ENCODE measurements around the gene ARHGEF6.
"Not testable (repeated sequence)": the region's sequence is repeated elsewhere in the genome, so short reads cannot be mapped to it uniquely, and the experiment has no call there.

ARHGEF6 gene

GRCh38 chrX:136781180-136781797, 557 bp upstream of the ARHGEF6 start:
- no peak for DNase-seq

- no peak for DNase-seq
Measured at GRCh38 chrX:136780241-136780640, 491 bp downstream of the ARHGEF6 start.

DNA sequence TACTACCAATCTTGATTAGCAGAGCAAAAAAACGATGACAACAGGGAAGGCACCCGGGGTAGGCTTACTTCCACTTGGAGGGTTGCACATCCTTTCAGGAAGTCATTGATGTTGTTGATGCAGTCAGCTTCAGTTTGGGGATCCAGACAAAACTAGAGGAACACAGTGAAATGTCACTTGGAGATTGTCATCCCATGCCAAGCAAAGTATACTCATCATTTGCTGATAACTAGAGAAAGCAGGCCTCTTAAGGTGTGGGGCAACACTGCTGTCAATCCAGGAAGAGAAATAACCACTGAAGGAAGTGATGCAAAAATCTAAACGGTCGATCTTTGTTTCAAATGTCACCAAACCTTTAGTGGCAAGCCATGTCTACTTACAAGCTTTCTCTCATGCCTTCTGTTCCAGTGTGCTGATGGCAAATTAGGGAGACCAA, 1.4 kb downstream of the ARHGEF6 start:
- DNase-seq = no peak

DNA sequence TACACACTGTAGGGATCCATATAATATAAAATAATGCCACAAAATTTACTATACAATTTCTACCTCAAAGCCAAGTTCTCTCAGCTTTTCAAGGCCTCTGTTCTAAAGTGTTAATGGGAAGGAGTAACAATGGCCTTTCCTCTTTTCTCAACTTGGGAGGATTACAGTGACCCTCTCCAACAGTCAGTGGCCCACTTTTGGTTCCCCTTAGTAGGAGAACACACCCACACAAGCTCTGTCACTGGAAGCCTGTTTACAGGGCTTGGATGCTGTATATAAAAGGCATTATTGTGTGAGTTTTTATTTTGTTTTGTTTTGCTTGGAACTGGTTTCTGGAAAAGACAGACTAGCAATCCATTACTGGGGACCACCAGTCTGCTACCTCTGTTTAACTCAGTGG, 1.8 kb downstream of the ARHGEF6 start:
- no peak for DNase-seq

DNA sequence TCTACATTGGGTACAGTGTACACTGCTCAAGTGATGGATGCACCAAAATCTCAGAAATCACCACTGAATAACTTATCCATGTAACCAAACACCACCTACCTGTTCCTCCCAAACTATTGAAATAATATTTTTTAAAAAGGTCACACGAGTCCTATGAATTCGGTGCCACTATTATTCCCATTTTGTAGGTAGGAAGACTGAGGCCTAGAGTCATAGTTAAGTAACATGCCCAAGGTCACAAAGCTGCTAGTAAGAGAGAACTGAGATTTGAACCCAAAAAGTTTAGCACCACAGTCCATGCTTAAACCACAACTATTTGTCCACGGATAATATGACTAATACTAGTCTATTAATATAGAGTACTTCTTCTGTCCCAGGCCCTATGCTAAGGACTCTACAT, 2.7 kb downstream of the ARHGEF6 start:
- DNase-seq = no peak

- no peak for DNase-seq
Measured at GRCh38 chrX:136773648-136774047, 7.1 kb downstream of the ARHGEF6 start.

GRCh38 chrX:136771869-136772268, 8.9 kb downstream of the ARHGEF6 start:
- DNase-seq = not testable (repeated sequence)

DNA sequence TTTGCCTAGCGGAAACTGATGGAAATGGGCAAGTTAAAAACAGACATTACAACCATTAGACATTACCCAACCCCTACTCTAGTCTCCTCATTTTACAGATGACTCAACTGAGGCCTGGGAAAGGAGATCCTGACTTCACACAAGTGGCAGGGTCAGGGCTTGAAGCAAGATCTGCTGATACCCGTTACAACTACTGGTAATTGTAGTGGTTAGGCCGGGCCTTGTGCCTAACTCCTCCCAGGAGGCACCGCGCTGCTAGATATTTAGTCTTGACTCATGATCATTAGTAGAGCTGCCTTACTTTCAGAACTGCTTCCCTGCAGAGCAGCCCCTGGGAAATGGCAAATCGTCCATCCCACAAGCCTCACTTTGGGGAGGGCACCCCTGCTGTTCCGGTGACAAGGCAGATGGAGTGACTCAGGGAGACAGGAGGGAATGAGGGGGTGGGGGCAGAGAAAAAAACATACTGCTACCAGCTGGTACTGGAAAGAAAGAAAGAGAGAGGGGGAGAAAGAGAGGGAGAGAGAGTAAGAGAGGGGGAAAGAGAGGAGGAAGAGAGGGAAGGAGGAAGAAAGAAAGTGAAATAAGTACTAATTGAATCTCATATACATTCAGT, 12.2 kb downstream of the ARHGEF6 start:
- DNase-seq = peak; percentile 49

DNA sequence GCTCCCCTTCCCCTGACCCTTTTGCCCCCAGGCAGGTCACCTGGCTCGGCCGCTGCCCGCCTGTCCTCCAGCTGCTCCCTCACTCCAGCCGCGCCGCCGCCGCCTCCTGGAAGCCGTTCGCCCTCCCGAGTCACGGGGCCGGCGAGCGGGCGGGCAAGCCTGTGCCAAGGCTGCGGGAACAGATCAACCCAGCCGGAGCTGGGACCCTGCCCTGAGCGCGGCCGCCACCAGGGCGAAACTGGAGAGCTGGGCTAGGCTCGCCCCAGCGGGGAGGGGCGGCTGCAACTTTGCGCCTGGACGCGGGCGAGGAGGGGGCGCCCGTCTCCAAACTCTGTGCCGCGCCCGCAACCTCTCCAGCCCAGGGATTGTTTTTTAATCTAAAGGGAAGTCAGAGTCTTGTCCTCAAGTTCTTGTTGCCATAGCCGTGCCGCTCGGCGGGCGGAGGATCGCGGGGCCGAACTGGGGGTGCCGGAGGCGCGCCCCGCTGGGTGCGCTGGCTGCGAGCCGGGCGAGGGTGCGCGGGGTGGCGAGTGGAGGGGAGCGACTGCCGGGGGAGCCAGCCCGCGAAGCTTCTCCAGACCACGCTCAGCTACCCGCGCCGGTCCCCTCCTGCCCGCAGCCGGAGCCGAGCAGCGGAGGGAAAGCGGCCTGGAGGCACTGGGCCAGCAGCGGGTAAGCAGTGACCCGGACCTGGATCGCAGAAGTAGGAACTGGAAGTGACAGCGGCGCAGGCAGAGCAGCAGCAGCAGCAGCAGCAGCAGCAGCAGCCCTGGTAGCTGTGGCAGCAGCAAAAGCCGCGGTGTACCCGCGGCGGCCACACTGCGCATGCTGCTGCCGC, 13.4 kb downstream of the ARHGEF6 start:
- peak; percentile 56 for DNase-seq

DNA sequence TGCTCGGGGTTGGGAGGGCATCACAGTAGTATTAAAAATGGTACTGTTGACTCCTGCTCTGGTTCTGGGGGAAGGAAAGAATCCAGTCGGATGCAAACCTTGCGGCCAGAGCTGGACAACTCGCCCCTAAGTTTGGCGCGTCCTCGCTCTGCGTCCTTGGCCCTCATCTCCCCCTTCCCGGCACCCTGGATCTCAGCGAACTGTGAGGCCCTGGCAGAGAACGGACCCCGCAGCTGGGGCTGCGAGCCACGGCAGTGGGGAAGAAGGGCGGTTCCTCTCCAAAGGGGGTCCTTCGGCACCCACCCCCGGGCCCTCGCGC, 14.0 kb downstream of the ARHGEF6 start:
- DNase-seq = no peak

GRCh38 chrX:136765821-136766356, 14.8 kb downstream of the ARHGEF6 start:
- no peak for DNase-seq

DNA sequence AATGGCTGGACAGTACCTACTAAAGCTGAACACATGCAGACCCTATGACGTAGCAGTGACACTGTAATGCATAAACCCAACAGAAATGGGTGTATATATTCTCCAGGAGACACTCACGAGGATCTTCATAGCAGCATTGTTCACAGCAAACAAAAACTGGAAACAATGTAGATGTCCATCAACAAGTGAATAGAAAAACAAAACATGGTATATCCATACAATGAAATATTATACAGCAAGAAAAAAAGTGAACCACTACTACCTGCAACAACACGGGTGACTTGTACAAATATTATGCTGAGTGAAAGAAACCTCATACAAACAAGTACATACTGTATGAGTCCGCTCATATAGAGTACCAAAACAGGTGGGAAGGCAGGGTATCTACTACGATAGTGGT, 16.5 kb downstream of the ARHGEF6 start:
- DNase-seq = no peak

DNA sequence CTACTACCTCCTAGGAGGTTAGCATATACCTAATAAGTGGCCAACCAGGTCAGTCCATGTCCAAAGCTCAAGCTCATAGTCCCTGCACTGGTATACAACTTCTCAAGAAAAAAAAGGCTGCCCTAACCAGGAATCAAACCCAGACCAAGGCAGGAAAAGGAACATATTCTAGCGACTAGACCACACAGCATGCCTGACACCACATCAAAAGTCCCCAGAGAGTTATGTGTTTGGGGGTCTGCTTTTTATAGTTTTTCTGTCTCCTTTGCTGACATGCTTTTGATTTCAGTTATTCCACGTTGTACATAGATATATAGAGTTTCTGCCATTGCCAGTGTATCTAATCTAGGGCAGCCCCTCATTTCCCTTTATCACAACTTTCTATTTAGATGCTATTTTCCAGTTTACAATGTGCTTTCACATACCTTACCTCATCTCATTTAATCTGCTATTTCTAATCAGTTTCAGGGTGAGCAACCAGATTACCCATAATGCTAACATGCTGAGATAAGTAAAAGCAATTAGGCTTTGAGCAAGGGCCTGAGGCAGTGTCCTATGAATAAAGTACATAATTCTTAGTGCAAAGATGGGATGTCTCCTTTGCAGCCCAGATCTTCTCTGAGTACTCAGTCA, 17.8 kb downstream of the ARHGEF6 start:
- DNase-seq = no peak

GRCh38 chrX:136761421-136761820, 19.3 kb downstream of the ARHGEF6 start:
- no peak for DNase-seq

DNA sequence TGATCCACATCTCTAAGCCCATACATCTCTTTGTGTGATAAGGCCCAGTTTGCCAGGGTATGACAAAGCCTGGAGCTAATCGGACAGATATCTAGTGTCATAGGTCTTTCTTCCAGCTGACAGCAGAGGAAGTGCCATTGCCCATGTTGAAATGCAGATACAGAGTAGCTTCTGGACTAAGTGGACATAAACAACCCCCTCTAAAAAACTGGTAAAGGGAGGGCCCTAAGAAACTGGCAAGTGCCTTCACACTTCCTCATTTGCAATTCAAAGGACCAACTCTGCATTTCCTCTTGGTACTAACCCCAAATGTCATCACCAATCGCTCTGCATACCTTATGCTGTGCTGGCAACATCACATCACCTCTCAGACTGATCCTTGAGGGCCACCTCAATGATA, 20.8 kb downstream of the ARHGEF6 start:
- DNase-seq = no peak

GRCh38 chrX:136755411-136755810, 25.3 kb downstream of the ARHGEF6 start:
- DNase-seq = no peak

GRCh38 chrX:136754651-136755050, 26.1 kb downstream of the ARHGEF6 start:
- DNase-seq = no peak

- DNase-seq = no peak
Measured at GRCh38 chrX:136752796-136753195, 27.9 kb downstream of the ARHGEF6 start.

DNA sequence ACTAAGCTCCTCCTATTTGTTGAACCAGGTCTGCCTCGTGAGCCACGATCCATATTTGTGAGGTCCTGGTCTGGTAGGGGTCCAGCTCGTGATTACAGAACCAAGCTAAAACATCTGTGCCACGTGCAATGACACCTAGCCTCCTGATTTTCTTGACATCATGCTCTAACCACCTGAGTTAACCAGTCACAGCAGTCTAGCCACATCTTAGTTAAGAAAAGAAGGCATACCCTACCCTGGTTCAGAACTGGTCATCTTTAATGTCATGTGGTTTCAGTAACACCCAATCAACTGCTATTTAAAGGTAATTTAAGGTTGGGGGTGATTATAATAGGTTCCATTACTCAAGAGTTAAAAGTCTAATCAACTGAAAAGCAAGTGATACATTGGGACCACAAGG, 28.4 kb downstream of the ARHGEF6 start:
- no peak for DNase-seq

- DNase-seq = no peak
Measured at GRCh38 chrX:136750364-136750763, 30.4 kb downstream of the ARHGEF6 start.

DNA sequence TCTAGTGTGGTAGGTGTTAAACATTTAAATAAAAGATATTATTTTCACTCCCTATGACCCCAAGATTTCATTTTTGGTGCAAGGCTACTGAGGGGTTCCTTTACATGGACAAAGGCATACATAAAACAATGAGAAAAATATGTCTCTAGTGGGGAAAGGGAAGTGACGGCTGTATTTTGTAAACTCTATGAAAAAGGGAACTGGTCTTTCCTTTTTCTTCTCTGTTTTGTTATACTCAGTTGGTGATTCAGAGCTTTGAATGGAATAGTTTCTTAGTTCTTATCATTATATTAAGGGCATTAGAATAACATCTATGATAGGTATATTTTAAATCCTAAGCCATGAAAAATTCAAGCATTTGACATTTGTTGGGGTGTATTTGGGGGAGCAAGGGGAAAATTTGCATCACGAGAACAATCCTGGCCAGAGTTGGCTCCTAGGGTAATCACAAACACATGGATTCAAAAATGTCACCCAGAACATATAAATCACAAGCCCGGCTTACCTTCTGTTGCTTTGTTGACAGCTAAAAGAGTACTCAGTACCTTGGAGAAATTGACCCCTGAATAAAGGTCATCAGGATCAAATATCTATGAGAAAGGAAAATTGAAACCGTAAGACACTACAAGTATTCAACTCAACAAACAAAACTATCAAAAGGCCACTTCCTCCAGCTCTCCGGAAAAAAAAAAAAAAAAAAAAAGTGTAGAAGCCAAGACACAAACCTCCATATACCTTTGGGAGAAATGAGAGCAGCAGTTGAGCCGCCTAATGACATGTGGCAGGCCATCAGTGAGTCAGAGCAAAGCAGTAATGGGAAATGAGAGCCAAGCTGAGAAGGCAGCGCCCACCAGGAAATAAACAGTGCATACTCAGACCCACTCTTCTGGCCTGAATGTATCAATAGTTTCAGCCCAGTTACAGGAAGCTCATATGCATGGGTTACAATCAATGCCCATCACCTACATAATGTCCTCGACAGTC, 33.4 kb downstream of the ARHGEF6 start:
- no peak for DNase-seq

All from activated naive CD4-positive, alpha-beta T cell treated with anti-CD3 and anti-CD28 coated beads, Interleukin-2, amount 50 U/mL, for 16 hours (primary cell).